Suprapubic skin (tissue), 3 donors: ENCODE results near the gene HSDL2.

ENCODE experiments used
- POLR2AphosphoS5 ChIP-seq, 3 donors: sonication (generic); formaldehyde crosslinking; IDR thresholded peaks; one replicate each; pipeline ENCODE4 v1.6.1; 2017; ENCODE audit warnings: antibody characterized with exemption in 3 of 3
- TF ChIP-seq, protein P1 (sequence below), 2 donors: fragments of 200-600 bp in 1 of 2; fragments of 450-650 bp in 1 of 2; sonication (generic) in 1 of 2; IDR thresholded peaks; one replicate each; pipeline ENCODE4 v1.5.1; 2016 to 2019; ENCODE audit warnings: antibody characterized with exemption in 2 of 2, mild to moderate bottlenecking in 1 of 2, moderate library complexity in 1 of 2

DNA sequence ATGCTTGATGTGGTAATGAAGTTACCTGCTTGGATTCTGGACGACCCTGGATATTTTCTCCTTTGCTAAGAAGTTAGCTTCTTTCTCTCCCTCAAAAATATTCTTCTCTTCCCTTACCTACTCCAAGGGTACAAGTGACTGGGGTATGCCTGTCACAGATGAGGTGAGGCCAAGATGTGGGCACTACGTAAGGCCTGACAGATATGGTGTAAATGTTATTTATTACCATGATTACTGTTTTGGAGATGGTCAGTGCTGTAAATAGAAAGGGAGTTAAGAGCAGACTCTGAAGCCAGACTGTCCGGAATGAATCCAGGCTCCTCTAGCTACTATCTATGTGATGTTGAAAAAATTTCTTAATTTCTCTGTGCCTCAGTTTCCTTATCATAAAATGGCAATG, 105.7 kb downstream of the HSDL2 start:
- TF ChIP-seq POLR2AphosphoS5 (IDR thresholded peaks at IDR 0.05): no peak
- TF ChIP-seq, protein P1, sequence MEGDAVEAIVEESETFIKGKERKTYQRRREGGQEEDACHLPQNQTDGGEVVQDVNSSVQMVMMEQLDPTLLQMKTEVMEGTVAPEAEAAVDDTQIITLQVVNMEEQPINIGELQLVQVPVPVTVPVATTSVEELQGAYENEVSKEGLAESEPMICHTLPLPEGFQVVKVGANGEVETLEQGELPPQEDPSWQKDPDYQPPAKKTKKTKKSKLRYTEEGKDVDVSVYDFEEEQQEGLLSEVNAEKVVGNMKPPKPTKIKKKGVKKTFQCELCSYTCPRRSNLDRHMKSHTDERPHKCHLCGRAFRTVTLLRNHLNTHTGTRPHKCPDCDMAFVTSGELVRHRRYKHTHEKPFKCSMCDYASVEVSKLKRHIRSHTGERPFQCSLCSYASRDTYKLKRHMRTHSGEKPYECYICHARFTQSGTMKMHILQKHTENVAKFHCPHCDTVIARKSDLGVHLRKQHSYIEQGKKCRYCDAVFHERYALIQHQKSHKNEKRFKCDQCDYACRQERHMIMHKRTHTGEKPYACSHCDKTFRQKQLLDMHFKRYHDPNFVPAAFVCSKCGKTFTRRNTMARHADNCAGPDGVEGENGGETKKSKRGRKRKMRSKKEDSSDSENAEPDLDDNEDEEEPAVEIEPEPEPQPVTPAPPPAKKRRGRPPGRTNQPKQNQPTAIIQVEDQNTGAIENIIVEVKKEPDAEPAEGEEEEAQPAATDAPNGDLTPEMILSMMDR (IDR thresholded peaks at IDR 0.05): no peak
